ENCODE data around the gene PCBP3. TPM values are rescaled to one million over a fixed set of nuclear protein-coding genes. Genes with fewer than 3 reads are reported as not detected.

The PCBP3 gene
- total and polyA plus RNA-seq, 2 donors (not counting 3 experiments of a cell fraction or from before 2014, with no cell fraction given) = 0.06 to 1.1 TPM

DNA sequence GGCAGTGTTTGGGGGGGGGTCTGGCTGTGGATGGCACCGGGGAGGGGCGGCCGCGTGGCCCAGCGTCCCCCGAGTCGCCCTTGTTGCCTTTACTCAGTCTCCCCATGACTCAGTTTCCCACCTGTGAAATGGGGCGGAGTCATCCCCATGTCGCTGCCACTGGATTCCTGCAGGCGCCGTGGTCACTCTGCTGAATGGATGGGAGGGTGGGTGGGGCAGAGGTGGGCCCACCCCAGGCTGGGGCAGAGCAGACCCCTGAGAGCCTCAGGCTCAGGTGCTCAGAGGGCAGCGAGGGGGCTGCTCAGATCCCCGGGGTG, 340.1 kb downstream of the PCBP3 start:
- Histone ChIP-seq H3K9me1 (replicated peaks; ENCODE audit: control insufficient read depth, extremely low read depth, insufficient read depth, low read length) (no peaks in the 10 kb centered on the region), H3K4me3 (replicated peaks in 1 of 3; ENCODE audit: insufficient read depth in 1 of 3, low read depth in 1 of 3, low read length in 3 of 3) (no peak overlapping the region), H3K4me1 (ENCODE audit: control insufficient read depth, extremely low read depth, insufficient read depth, low read length) (peaks cover 9% of the 10 kb centered on the region), H3K27ac (ENCODE audit: insufficient read depth, low read depth, low read length) (no peak overlapping the region), H3K27me3 (ENCODE audit: control insufficient read depth in 2 of 2, insufficient read depth in 2 of 2, low read length in 2 of 2) (peaks cover 0 to 3% of the 10 kb centered on the region in 2 experiments), H3K36me3 (ENCODE audit: control insufficient read depth in 2 of 2, extremely low read depth in 1 of 2, insufficient read depth in 2 of 2, low read length in 2 of 2) (no peaks in the 10 kb centered on the region), H3K9ac (replicated peaks; ENCODE audit: extremely low read depth, insufficient read depth, low read length) (no peak overlapping the region), H3K4me2 (ENCODE audit: insufficient read depth, low read length) (no peak overlapping the region), H3K79me2 (ENCODE audit: control insufficient read depth, insufficient read depth, low read length) (no peaks in the 10 kb centered on the region), H4K20me1 (replicated peaks; ENCODE audit: control insufficient read depth, extremely low read depth, insufficient read depth, low read length) (no peaks in the 10 kb centered on the region), H3K9me3 (replicated peaks; ENCODE audit: control insufficient read depth, insufficient read depth, low read length) (no peaks in the 10 kb centered on the region), H2AFZ (ENCODE audit: low read depth, low read length) (no peak overlapping the region)
- intact Hi-C loops (cut with micrococcal nuclease) = no loop called here
- POLR2A ChIA-PET = no interaction called here
- BruUV-seq (replicated peaks) = no TSS peak
- DNase-seq (ENCODE audit: low read depth, low spot score) (no peak), FAIRE-seq (no peak)
- dilution Hi-C loops (cut with MboI; ENCODE audit: extremely low pct_ligation_motif_present, low sequenced_read_pairs) = no loop called here
- TF ChIP-seq EZH2 (IDR thresholded peaks at IDR 0.05; ENCODE audit: borderline replicate concordance, low read depth, low read length, severe bottlenecking) = no peak
- TF ChIP-seq POLR2A (IDR thresholded peaks at IDR 0.05; ENCODE audit: low read depth, low read length) = no peak
- no peak for TF ChIP-seq FOS (IDR thresholded peaks at IDR 0.05; ENCODE audit: borderline replicate concordance, insufficient read depth, low read length)
- no peak for TF ChIP-seq MYC (IDR thresholded peaks at IDR 0.05; ENCODE audit: low read depth, low read length)
- TF ChIP-seq POLR2AphosphoS5 (IDR thresholded peaks at IDR 0.05; ENCODE audit: insufficient read depth, low read depth, low read length) = no peak
- no peak for TF ChIP-seq JUN (IDR thresholded peaks at IDR 0.05; ENCODE audit: borderline replicate concordance, insufficient read depth, insufficient read length, low read depth)
- no peak for TF ChIP-seq GATA2 (IDR thresholded peaks at IDR 0.05; ENCODE audit: insufficient read depth, insufficient read length, low read depth, low read length)
- TF ChIP-seq, protein P1, sequence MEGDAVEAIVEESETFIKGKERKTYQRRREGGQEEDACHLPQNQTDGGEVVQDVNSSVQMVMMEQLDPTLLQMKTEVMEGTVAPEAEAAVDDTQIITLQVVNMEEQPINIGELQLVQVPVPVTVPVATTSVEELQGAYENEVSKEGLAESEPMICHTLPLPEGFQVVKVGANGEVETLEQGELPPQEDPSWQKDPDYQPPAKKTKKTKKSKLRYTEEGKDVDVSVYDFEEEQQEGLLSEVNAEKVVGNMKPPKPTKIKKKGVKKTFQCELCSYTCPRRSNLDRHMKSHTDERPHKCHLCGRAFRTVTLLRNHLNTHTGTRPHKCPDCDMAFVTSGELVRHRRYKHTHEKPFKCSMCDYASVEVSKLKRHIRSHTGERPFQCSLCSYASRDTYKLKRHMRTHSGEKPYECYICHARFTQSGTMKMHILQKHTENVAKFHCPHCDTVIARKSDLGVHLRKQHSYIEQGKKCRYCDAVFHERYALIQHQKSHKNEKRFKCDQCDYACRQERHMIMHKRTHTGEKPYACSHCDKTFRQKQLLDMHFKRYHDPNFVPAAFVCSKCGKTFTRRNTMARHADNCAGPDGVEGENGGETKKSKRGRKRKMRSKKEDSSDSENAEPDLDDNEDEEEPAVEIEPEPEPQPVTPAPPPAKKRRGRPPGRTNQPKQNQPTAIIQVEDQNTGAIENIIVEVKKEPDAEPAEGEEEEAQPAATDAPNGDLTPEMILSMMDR (IDR thresholded peaks at IDR 0.05; ENCODE audit: extremely low read depth in 1 of 2, insufficient read depth in 1 of 2, low read depth in 1 of 2, low read length in 2 of 2) = no peak
- TF ChIP-seq, protein P2, sequence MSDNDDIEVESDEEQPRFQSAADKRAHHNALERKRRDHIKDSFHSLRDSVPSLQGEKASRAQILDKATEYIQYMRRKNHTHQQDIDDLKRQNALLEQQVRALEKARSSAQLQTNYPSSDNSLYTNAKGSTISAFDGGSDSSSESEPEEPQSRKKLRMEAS (IDR thresholded peaks at IDR 0.05; ENCODE audit: insufficient read depth, insufficient read length) = no peak
- CTCF ChIA-PET = no interaction called here

Data from endothelial cell of umbilical vein (primary cell).